NOMO-1 treated with dmso at 0.1 percent for 144 hours (cell line): ENCODE measurements around the gene PGPEP1.

ENCODE experiments used
- DNase-seq: peaks from one replicate; lab custom pipeline; 2025; ENCODE audit not compliant: unreplicated experiment; lab: John Stamatoyannopoulos, UW

Gene PGPEP1

GRCh38 chr19:18417250-18418028, 77.0 kb downstream of the PGPEP1 start:
- DNase-seq, result peak; percentile 87

- no peak for DNase-seq
These were observed 77.7 kb downstream of the PGPEP1 start for GRCh38 chr19:18418029-18418482.

- DNase-seq, result no peak
These were observed 78.2 kb downstream of the PGPEP1 start for GRCh38 chr19:18418483-18419194.

GRCh38 chr19:18419195-18419698, 78.8 kb downstream of the PGPEP1 start, which contains the start of gene SSBP4:
Gene SSBP4 (plus strand): TSS chr19:18419398. CDS start chr19:18419649, 251 bp downstream.
- peak; percentile 78 for DNase-seq
